SJSA1 (cell line): Measurements from ENCODE around the gene SLC19A1. TPM values are rescaled to one million over a fixed set of nuclear protein-coding genes. Genes with fewer than 3 reads are reported as not detected.
A peak's percentile ranks its signal among the peaks of the same experiment; 100 is the strongest.

Source experiments
- DNase-seq, 2 experiments: peaks; one replicate each; pipeline ENCODE4 v3.0.0-alpha.2; 2015 to 2020; ENCODE audit warnings: low spot score in 2 of 2, low read depth in 1 of 2
- H3K27ac ChIP-seq: fragments of 250-450 bp; sonication (Bioruptor Pico); 2 replicates; pipeline ENCODE4 v1.5.1; 2020; ENCODE audit warnings: mild to moderate bottlenecking, moderate library complexity
- H3K27me3 ChIP-seq: fragments of 250-450 bp; sonication (Bioruptor Pico); replicated peaks from 2 replicates; pipeline ENCODE4 v1.5.1; 2020; ENCODE audit warnings: mild to moderate bottlenecking, moderate library complexity
- H3K36me3 ChIP-seq: fragments of 250-450 bp; sonication (Bioruptor Pico); 2 replicates; pipeline ENCODE4 v1.5.1; 2020; ENCODE audit warnings: mild to moderate bottlenecking
- H3K4me1 ChIP-seq: fragments of 250-450 bp; sonication (Bioruptor Pico); replicated peaks from 2 replicates; pipeline ENCODE4 v1.6.1; 2021; ENCODE audit warnings: mild to moderate bottlenecking
- H3K4me3 ChIP-seq: fragments of 250-450 bp; sonication (Bioruptor Pico); 2 replicates; pipeline ENCODE4 v1.5.1; 2020; ENCODE audit warnings: mild to moderate bottlenecking
- H3K9me3 ChIP-seq: fragments of 250-450 bp; sonication (Bioruptor Pico); replicated peaks from 2 replicates; pipeline ENCODE4 v1.5.1; 2020; ENCODE audit warnings: mild to moderate bottlenecking
- total RNA-seq: library from RNA; depleted of rRNA; stranded (reverse); fragments of >200 nt; shearing (Covaris generic); gene quantifications from 2 replicates; pipeline ENCODE4 v1.2.3, GENCODE V29; 2014

SLC19A1 gene
- total RNA-seq, 1 experiment from 2014 or later = 18.0 TPM

- Histone ChIP-seq H3K27me3 (no peaks in the 10 kb centered on the region), H3K4me1 (peaks cover 7% of the 10 kb centered on the region), H3K27ac (no peak overlapping the region), H3K9me3 (no peaks in the 10 kb centered on the region), H3K4me3 (no peak overlapping the region), H3K36me3 (peaks cover 7% of the 10 kb centered on the region)
- no peak for DNase-seq
These were observed 62.3 kb downstream of the SLC19A1 start for GRCh38 chr21:45479691-45480675.

- no peak overlapping the region for H3K27ac ChIP-seq
- no peaks in the 10 kb centered on the region for H3K27me3 ChIP-seq
- H3K4me1 ChIP-seq = peaks cover 10% of the 10 kb centered on the region
- peaks cover 7% of the 10 kb centered on the region for H3K36me3 ChIP-seq
- H3K9me3 ChIP-seq = no peaks in the 10 kb centered on the region
- DNase-seq = no peak
- no peak overlapping the region for H3K4me3 ChIP-seq
These were observed 63.2 kb downstream of the SLC19A1 start for GRCh38 chr21:45478816-45479669.

GRCh38 chr21:45478115-45478801, 64.0 kb downstream of the SLC19A1 start:
- Histone ChIP-seq H3K36me3 (peaks cover 7% of the 10 kb centered on the region), H3K27ac (no peak overlapping the region)

GRCh38 chr21:45477176-45478114, 64.8 kb downstream of the SLC19A1 start:
- Histone ChIP-seq H3K27me3 (no peaks in the 10 kb centered on the region), H3K4me1 (peaks cover 21% of the 10 kb centered on the region), H3K9me3 (no peaks in the 10 kb centered on the region), H3K4me3 (no peak overlapping the region), H3K36me3 (peaks cover 7% of the 10 kb centered on the region), H3K27ac (no peak overlapping the region)
- DNase-seq = no peak

More at GRCh38 chr21:45478115-45478801, 64.0 kb downstream of the SLC19A1 start:
- Histone ChIP-seq H3K4me1 (peaks cover 17% of the 10 kb centered on the region), H3K27me3 (no peaks in the 10 kb centered on the region), H3K4me3 (no peak overlapping the region), H3K9me3 (no peaks in the 10 kb centered on the region)
- peak; percentile 55 to 72 for DNase-seq

GRCh38 chr21:45476582-45476981, 65.7 kb downstream of the SLC19A1 start:
- Histone ChIP-seq H3K4me3 (no peak overlapping the region), H3K36me3 (peaks cover 7% of the 10 kb centered on the region), H3K9me3 (no peaks in the 10 kb centered on the region), H3K4me1 (peaks cover 29% of the 10 kb centered on the region), H3K27ac (no peak overlapping the region), H3K27me3 (no peaks in the 10 kb centered on the region)
- DNase-seq = no peak

GRCh38 chr21:45475797-45476570, 66.3 kb downstream of the SLC19A1 start:
- Histone ChIP-seq H3K4me3 (no peak overlapping the region), H3K27ac (no peak overlapping the region), H3K9me3 (no peaks in the 10 kb centered on the region), H3K36me3 (peaks cover 7% of the 10 kb centered on the region), H3K4me1 (peaks cover 35% of the 10 kb centered on the region), H3K27me3 (no peaks in the 10 kb centered on the region)
- DNase-seq = no peak

- H3K4me3 ChIP-seq = no peak overlapping the region
- no peak overlapping the region for H3K27ac ChIP-seq
- H3K27me3 ChIP-seq = no peaks in the 10 kb centered on the region
- no peaks in the 10 kb centered on the region for H3K9me3 ChIP-seq
- H3K4me1 ChIP-seq = peaks cover 42% of the 10 kb centered on the region
- DNase-seq = no peak
- peaks cover 7% of the 10 kb centered on the region for H3K36me3 ChIP-seq
These were observed 67.1 kb downstream of the SLC19A1 start for GRCh38 chr21:45475004-45475685.

- H3K9me3 ChIP-seq = 0 out of 2 replicates have a peak, but pooled peaks cover 2% of the 10 kb centered on the region
- peaks cover 49% of the 10 kb centered on the region for H3K4me1 ChIP-seq
- H3K4me3 ChIP-seq = no peak overlapping the region
- no peaks in the 10 kb centered on the region for H3K27me3 ChIP-seq
- no peak for DNase-seq
- H3K36me3 ChIP-seq = peaks cover 7% of the 10 kb centered on the region
- no peak overlapping the region for H3K27ac ChIP-seq
These were observed 67.8 kb downstream of the SLC19A1 start for GRCh38 chr21:45474323-45474950.

- no peak overlapping the region for H3K4me3 ChIP-seq
- H3K9me3 ChIP-seq = 0 out of 2 replicates have a peak, but pooled peaks cover 2% of the 10 kb centered on the region
- peaks cover under 1% of the 10 kb centered on the region; the same call in 1 of the 2 replicates for H3K36me3 ChIP-seq
- H3K27ac ChIP-seq = no peak overlapping the region
- H3K27me3 ChIP-seq = no peaks in the 10 kb centered on the region
- peak in 1 of 2 experiments; percentile 48 for DNase-seq
- H3K4me1 ChIP-seq = peaks cover 54% of the 10 kb centered on the region
These were observed 68.5 kb downstream of the SLC19A1 start for GRCh38 chr21:45473496-45474322.

GRCh38 chr21:45472445-45473365, 69.5 kb downstream of the SLC19A1 start:
- H3K27ac ChIP-seq = no peak overlapping the region
- peaks cover 48% of the 10 kb centered on the region for H3K4me1 ChIP-seq

More at GRCh38 chr21:45472445-45473365, 69.5 kb downstream of the SLC19A1 start:
- H3K9me3 ChIP-seq = 0 out of 2 replicates have a peak, but pooled peaks cover 2% of the 10 kb centered on the region
- no peaks in the 10 kb centered on the region; the same call in 1 of the 2 replicates for H3K36me3 ChIP-seq
- H3K27me3 ChIP-seq = no peaks in the 10 kb centered on the region
- H3K4me3 ChIP-seq = no peak overlapping the region
- DNase-seq = no peak
